ENCODE data around the gene SAMD4A.

The SAMD4A gene

DNA sequence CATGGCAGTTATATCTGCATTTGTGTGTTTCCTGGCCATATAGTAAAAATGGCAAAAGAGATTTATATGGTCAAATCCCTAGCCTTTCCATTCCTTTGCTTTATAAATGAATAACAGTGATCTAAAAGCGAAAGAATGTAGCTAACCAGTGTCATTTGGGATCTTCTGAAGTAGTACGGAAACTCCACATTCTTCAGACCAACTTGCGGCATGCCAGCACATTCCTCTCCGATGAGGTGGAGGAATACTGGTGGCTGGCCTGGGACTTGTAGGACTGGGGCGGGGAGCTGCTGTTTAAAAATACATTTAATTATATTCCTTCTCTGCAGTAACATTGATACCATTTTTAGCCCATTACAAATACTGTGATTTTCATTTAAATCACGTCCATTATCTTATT lies 85.3 kb downstream of the SAMD4A start:
- ChIA-PET CTCF (interaction anchor here (1.0 to 1.3 kb wide), 2 partner anchors 9 to 88 kb away, joined by 4 to 7 read pairs; no protein-coding TSS in a partner anchor), POLR2A (interaction anchor here (0.5 to 1.1 kb wide), 10 partner anchors 10 to 1372 kb away, joined by 3 to 7 read pairs (median 3); partner anchors contain the start of gene SAMD4A)
- TF ChIP-seq, protein P1, sequence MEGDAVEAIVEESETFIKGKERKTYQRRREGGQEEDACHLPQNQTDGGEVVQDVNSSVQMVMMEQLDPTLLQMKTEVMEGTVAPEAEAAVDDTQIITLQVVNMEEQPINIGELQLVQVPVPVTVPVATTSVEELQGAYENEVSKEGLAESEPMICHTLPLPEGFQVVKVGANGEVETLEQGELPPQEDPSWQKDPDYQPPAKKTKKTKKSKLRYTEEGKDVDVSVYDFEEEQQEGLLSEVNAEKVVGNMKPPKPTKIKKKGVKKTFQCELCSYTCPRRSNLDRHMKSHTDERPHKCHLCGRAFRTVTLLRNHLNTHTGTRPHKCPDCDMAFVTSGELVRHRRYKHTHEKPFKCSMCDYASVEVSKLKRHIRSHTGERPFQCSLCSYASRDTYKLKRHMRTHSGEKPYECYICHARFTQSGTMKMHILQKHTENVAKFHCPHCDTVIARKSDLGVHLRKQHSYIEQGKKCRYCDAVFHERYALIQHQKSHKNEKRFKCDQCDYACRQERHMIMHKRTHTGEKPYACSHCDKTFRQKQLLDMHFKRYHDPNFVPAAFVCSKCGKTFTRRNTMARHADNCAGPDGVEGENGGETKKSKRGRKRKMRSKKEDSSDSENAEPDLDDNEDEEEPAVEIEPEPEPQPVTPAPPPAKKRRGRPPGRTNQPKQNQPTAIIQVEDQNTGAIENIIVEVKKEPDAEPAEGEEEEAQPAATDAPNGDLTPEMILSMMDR (IDR thresholded peaks at IDR 0.05; ENCODE audit: insufficient read depth, low read length, missing control alignments) = no peak
- peak; percentile 99 for DNase-seq (ENCODE audit: low read depth, low spot score)
- H3K4me3 ChIP-seq (ENCODE audit: low read depth, low read length) = peak overlapping the region; percentile 49

DNA sequence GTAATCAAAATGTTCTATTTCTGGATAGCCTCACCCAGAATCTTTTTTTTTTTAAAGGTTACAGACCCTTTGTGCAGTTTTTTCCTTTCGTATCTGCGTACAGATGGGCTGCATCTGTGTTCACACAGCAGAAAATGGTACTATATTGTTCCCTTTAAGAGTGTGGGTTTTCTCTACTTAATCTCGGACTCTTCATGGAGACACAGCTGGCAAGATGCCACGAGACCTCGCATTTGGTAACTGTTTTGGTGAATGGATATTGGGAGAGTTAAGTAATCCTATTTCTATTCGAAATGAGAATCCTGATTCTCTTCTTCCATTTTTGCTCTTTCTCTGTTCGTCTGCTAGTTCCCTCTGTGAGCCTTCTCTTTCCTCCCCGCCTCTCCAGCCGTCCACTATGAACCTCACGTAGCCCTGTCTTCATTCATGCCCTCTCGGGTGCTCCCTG lies 85.7 kb downstream of the SAMD4A start:
- ChIA-PET CTCF (interaction anchor here (1.0 to 1.3 kb wide), 2 partner anchors 10 to 89 kb away, joined by 4 to 7 read pairs; no protein-coding TSS in a partner anchor), POLR2A (interaction anchor here (0.5 to 1.1 kb wide), 9 partner anchors 10 to 1372 kb away, joined by 3 to 7 read pairs (median 3); partner anchors contain the start of gene SAMD4A)
- TF ChIP-seq, protein P1 (IDR thresholded peaks at IDR 0.05; ENCODE audit: insufficient read depth, low read length, missing control alignments) = no peak
- no peak for DNase-seq (ENCODE audit: low read depth, low spot score)
- H3K4me3 ChIP-seq (ENCODE audit: low read depth, low read length) = peak overlapping the region; percentile 49

DNA sequence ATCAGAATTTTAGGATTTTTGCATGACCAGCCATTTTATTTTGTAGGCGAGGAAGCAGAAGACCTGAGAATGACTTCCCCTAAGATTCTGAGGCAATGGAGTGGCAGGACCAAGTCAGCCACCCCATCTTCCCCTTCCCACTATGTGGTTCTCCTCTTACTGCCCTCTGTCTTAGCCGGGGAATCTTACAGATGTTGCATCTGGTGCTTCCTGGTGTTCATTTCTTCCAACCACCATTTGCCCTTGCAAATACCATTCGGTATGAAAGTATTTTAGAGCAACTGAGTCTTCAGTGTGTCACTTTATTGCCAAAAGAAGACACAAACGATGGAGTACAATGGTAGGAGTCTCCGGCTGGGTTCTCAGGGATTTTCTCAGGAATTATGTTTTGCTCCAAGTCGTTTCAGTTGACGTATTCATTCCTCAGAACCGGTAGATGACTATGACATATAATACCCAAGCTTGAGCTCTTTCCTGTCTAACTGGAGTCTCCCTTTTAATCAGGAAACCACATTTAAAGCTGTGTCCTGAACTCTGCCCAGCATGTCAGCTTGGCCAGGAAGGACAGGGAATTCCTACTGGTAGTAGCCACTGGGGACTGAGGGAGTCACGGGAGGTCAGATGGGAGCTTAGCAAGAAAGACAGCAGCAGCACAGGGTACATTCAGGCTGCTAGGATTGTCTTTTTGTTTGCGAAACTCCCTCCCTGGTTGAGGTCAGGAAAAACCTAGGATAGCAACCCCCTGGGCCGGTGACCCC lies 87.0 kb downstream of the SAMD4A start:
- H3K4me3 ChIP-seq (ENCODE audit: low read depth, low read length) = no peak overlapping the region
- no peak for DNase-seq (ENCODE audit: low read depth, low spot score)
- TF ChIP-seq, protein P1 (IDR thresholded peaks at IDR 0.05; ENCODE audit: insufficient read depth, low read length, missing control alignments) = no peak
- ChIA-PET POLR2A (interaction anchor here (0.6 to 0.7 kb wide), 3 partner anchors 18 to 87 kb away, joined by 3 to 5 read pairs (median 3); partner anchors contain the start of gene SAMD4A), CTCF (interaction anchor here (0.8 to 1.5 kb wide), 10 partner anchors 10 to 153 kb away, joined by 3 to 11 read pairs (median 3); partner anchors contain the start of gene SAMD4A)

DNA sequence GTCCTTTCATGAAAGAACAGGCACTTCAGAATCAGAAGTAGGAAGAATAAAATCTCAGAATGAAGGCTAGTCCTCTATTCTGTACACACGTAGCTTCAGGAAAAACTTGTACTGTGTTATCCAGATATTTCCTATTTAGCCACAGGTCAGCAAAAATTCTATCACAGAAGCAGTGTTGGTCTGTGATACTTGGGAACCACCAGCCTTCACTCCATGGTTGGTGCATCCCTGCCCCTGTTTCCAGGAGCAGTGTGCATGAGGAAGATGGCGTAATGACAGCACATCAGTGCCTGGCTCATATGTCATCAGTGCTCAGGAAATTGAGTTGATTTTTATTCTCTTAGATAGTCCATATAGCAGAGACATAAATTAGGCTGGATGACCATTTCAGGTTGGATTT lies 87.7 kb downstream of the SAMD4A start:
- TF ChIP-seq, protein P1 (IDR thresholded peaks at IDR 0.05; ENCODE audit: insufficient read depth, low read length, missing control alignments) = no peak
- no peak overlapping the region for H3K4me3 ChIP-seq (ENCODE audit: low read depth, low read length)
- ChIA-PET CTCF (interaction anchor here (0.8 to 1.5 kb wide), 10 partner anchors 9 to 153 kb away, joined by 3 to 11 read pairs (median 3); partner anchors contain the start of gene SAMD4A), POLR2A (interaction anchor here (0.6 to 0.7 kb wide), 2 partner anchors 17 to 88 kb away, joined by 4 to 5 read pairs; partner anchors contain the start of gene SAMD4A)
- no peak for DNase-seq (ENCODE audit: low read depth, low spot score)

DNA sequence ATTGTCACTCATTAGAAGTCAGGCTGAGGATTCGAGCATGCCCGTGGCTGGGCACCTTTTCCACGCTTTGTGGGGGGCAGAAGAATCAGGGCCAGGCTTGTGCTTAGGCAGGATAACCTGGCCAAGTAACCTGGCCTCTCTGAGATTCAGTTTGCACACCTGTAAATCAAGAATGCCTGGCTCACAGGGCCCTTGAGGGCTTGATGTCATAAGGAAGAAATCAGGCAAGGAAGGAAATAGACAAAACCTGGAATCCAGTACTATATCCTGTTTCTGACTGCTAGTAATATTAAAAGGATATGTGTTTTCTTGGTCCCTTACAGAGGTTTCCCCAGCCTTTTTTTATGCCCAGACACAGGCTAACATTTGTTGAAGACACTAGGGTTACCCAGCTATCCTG lies 91.9 kb downstream of the SAMD4A start:
- ChIA-PET POLR2A (no interaction called here), CTCF (interaction anchor here (1.2 kb wide), 1 partner anchor 32 kb away, joined by 4 read pairs; no protein-coding TSS in a partner anchor)
- no peak overlapping the region for H3K4me3 ChIP-seq (ENCODE audit: low read depth, low read length)
- DNase-seq (ENCODE audit: low read depth, low spot score) = no peak
- TF ChIP-seq, protein P1 (IDR thresholded peaks at IDR 0.05; ENCODE audit: insufficient read depth, low read length, missing control alignments) = no peak

DNA sequence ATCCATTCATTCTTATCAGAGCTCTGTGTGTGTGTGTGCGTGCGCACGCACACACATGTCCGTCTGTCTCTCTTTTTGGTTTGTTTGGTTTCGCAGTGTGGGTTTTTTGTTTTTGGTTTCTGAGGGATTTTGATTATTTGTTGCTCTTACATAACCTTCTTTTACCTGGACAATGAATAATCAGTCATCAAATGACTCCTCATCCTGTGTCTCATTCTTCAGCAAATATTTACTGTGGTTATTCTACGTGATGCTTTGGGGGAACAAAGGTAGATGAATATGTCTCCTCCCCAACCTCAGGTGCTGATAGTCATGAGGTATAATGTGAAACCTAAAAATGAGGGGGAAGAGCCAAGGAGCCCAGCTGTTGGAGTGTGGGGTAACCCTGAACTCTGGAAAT lies 92.4 kb downstream of the SAMD4A start:
- no peak for DNase-seq (ENCODE audit: low read depth, low spot score)
- ChIA-PET CTCF (interaction anchor here (1.1 to 1.2 kb wide), 2 partner anchors 17 to 32 kb away, joined by 3 to 4 read pairs; no protein-coding TSS in a partner anchor), POLR2A (no interaction called here)
- H3K4me3 ChIP-seq (ENCODE audit: low read depth, low read length) = no peak overlapping the region
- TF ChIP-seq, protein P1 (IDR thresholded peaks at IDR 0.05; ENCODE audit: insufficient read depth, low read length, missing control alignments) = no peak

All from AG04449 (cell line).